ENCODE data around the gene PDZD2.

PDZD2 gene

GRCh38 chr5:31982027-31982426 is 343.1 kb downstream of the PDZD2 start:
- TF ChIP-seq CTCF (IDR thresholded peaks at IDR 0.05): no peak
- no peak overlapping the region for H3K9ac ChIP-seq

GRCh38 chr5:31982621-31983020 is 343.7 kb downstream of the PDZD2 start:
- Histone ChIP-seq H2AFZ (no peak overlapping the region), H3K27me3 (ENCODE audit: control insufficient read depth, insufficient read depth, low read length) (no peaks in the 10 kb centered on the region), H3K27ac (no peak overlapping the region), H3K36me3 (ENCODE audit: control insufficient read depth, insufficient read depth, low read length) (no peaks in the 10 kb centered on the region), H3K9ac (no peak overlapping the region), H3K4me1 (no peaks in the 10 kb centered on the region), H3K79me2 (no peaks in the 10 kb centered on the region), H3K9me3 (ENCODE audit: control insufficient read depth, low read length) (no peaks in the 10 kb centered on the region), H3K4me2 (ENCODE audit: low read length) (no peak overlapping the region), H3K4me3 (ENCODE audit: low read depth, low read length) (no peak overlapping the region)
- no peak for TF ChIP-seq CTCF (IDR thresholded peaks at IDR 0.05)

More at GRCh38 chr5:31982027-31982426, 343.1 kb downstream of the PDZD2 start:
- H3K9me3 ChIP-seq (ENCODE audit: control insufficient read depth, low read length): no peaks in the 10 kb centered on the region
- no peaks in the 10 kb centered on the region for H3K27me3 ChIP-seq (ENCODE audit: control insufficient read depth, insufficient read depth, low read length)
- no peak overlapping the region for H2AFZ ChIP-seq
- no peaks in the 10 kb centered on the region for H3K79me2 ChIP-seq
- H3K4me1 ChIP-seq: no peaks in the 10 kb centered on the region
- no peak overlapping the region for H3K4me2 ChIP-seq (ENCODE audit: low read length)
- H3K4me3 ChIP-seq (ENCODE audit: low read depth, low read length): no peak overlapping the region
- no peaks in the 10 kb centered on the region for H3K36me3 ChIP-seq (ENCODE audit: control insufficient read depth, insufficient read depth, low read length)
- H3K27ac ChIP-seq: no peak overlapping the region

GRCh38 chr5:31983851-31984250 is 344.9 kb downstream of the PDZD2 start:
- Histone ChIP-seq H3K9me3 (ENCODE audit: control insufficient read depth, low read length) (no peaks in the 10 kb centered on the region), H3K9ac (no peak overlapping the region), H3K27ac (no peak overlapping the region), H3K36me3 (ENCODE audit: control insufficient read depth, insufficient read depth, low read length) (no peaks in the 10 kb centered on the region), H3K4me3 (ENCODE audit: low read depth, low read length) (no peak overlapping the region), H2AFZ (no peak overlapping the region), H3K27me3 (ENCODE audit: control insufficient read depth, insufficient read depth, low read length) (no peaks in the 10 kb centered on the region), H3K4me2 (ENCODE audit: low read length) (no peak overlapping the region), H3K4me1 (no peaks in the 10 kb centered on the region), H3K79me2 (no peaks in the 10 kb centered on the region)
- no peak for TF ChIP-seq CTCF (IDR thresholded peaks at IDR 0.05)

GRCh38 chr5:31984691-31985090 is 345.8 kb downstream of the PDZD2 start:
- H2AFZ ChIP-seq: no peak overlapping the region
- no peaks in the 10 kb centered on the region for H3K27me3 ChIP-seq (ENCODE audit: control insufficient read depth, insufficient read depth, low read length)
- no peaks in the 10 kb centered on the region for H3K79me2 ChIP-seq
- no peaks in the 10 kb centered on the region for H3K36me3 ChIP-seq (ENCODE audit: control insufficient read depth, insufficient read depth, low read length)
- no peak overlapping the region for H3K27ac ChIP-seq
- H3K4me1 ChIP-seq: no peaks in the 10 kb centered on the region
- H3K4me3 ChIP-seq (ENCODE audit: low read depth, low read length): no peak overlapping the region
- H3K9ac ChIP-seq: no peak overlapping the region
- TF ChIP-seq CTCF (IDR thresholded peaks at IDR 0.05): no peak
- H3K9me3 ChIP-seq (ENCODE audit: control insufficient read depth, low read length): no peaks in the 10 kb centered on the region
- no peak overlapping the region for H3K4me2 ChIP-seq (ENCODE audit: low read length)

- TF ChIP-seq CTCF (IDR thresholded peaks at IDR 0.05): no peak
- Histone ChIP-seq H3K9me3 (ENCODE audit: control insufficient read depth, low read length) (no peaks in the 10 kb centered on the region), H3K4me1 (no peaks in the 10 kb centered on the region), H3K9ac (no peak overlapping the region), H3K79me2 (no peaks in the 10 kb centered on the region), H3K27me3 (ENCODE audit: control insufficient read depth, insufficient read depth, low read length) (no peaks in the 10 kb centered on the region), H3K4me2 (ENCODE audit: low read length) (no peak overlapping the region), H3K27ac (no peak overlapping the region), H3K36me3 (ENCODE audit: control insufficient read depth, insufficient read depth, low read length) (no peaks in the 10 kb centered on the region), H3K4me3 (ENCODE audit: low read depth, low read length) (no peak overlapping the region), H2AFZ (no peak overlapping the region)
Measured at GRCh38 chr5:31986101-31986500, 347.2 kb downstream of the PDZD2 start.
